ENCODE measurements around the gene MYLK. TPM values are rescaled to one million over a fixed set of nuclear protein-coding genes. Genes with fewer than 3 reads are reported as not detected.

Gene MYLK
- polyA plus RNA-seq, 3 donors, result 0.35 to 1.3 (median 0.51) TPM

DNA sequence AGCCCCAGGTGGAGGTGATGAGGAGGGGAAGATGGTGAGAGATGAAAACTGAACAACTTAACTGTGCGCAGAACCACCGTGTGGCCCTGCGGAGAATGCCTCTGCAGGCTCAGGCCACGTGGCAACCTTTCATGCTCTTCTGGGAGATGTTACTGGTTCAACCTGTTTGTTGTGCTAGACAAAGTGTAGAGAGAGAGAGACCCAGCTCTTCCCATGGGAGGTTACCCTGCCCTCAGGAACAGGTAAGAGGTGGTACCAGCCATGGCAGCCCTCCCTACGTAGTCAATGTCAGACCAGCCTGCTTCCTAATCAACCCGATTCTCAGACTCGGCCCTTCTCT is 262.3 kb downstream of the MYLK start:
- Histone ChIP-seq H3K27ac (ENCODE audit: low read depth in 1 of 2, low read length in 2 of 2) (no peak overlapping the region), H3K4me2 (replicated peaks; ENCODE audit: extremely low read depth, low read length, poor library complexity, severe bottlenecking) (no peak overlapping the region), H3K4me1 (ENCODE audit: control insufficient read depth in 1 of 2, insufficient read depth in 2 of 2, low read length in 2 of 2) (peaks cover 39 to 44% of the 10 kb centered on the region in 2 donors), H3K36me3 (replicated peaks in 1 of 2; ENCODE audit: control insufficient read depth in 1 of 2, insufficient read depth in 2 of 2, low read length in 2 of 2) (no peaks in the 10 kb centered on the region), H3K27me3 (ENCODE audit: control insufficient read depth in 2 of 2, insufficient read depth in 2 of 2, low read length in 2 of 2) (no peaks in the 10 kb centered on the region), H4K20me1 (ENCODE audit: insufficient read depth, low read length) (no peaks in the 10 kb centered on the region), H2AFZ (ENCODE audit: insufficient read depth, low read depth, low read length, poor library complexity, severe bottlenecking) (no peak overlapping the region), H3K4me3 (replicated peaks in 1 of 3; ENCODE audit: low read depth in 2 of 3, low read length in 3 of 3) (no peak overlapping the region), H3K9ac (ENCODE audit: insufficient read depth, low read length, poor library complexity, severe bottlenecking) (no peak overlapping the region), H3K9me3 (replicated peaks in 1 of 2; ENCODE audit: control insufficient read depth in 1 of 2, insufficient read depth in 1 of 2, low read length in 2 of 2) (no peaks in the 10 kb centered on the region), H3K79me2 (ENCODE audit: insufficient read depth, low read length) (no peaks in the 10 kb centered on the region)
- DNase-seq, result no peak
- TF ChIP-seq, protein P1, sequence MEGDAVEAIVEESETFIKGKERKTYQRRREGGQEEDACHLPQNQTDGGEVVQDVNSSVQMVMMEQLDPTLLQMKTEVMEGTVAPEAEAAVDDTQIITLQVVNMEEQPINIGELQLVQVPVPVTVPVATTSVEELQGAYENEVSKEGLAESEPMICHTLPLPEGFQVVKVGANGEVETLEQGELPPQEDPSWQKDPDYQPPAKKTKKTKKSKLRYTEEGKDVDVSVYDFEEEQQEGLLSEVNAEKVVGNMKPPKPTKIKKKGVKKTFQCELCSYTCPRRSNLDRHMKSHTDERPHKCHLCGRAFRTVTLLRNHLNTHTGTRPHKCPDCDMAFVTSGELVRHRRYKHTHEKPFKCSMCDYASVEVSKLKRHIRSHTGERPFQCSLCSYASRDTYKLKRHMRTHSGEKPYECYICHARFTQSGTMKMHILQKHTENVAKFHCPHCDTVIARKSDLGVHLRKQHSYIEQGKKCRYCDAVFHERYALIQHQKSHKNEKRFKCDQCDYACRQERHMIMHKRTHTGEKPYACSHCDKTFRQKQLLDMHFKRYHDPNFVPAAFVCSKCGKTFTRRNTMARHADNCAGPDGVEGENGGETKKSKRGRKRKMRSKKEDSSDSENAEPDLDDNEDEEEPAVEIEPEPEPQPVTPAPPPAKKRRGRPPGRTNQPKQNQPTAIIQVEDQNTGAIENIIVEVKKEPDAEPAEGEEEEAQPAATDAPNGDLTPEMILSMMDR (IDR thresholded peaks at IDR 0.05), result no peak
- Mint-ChIP-seq H3K9me3 (peaks cover 0 to 3% (median 0%) of the 10 kb centered on the region in 7 donors), H3K4me3 (no peak overlapping the region), H3K27me3 (ENCODE audit: low read depth in 3 of 3) (peaks cover 0 to 3% (median 3%) of the 10 kb centered on the region in 3 donors), H3K36me3 (no peaks in the 10 kb centered on the region), H3K27ac (peak overlapping the region in 1 of 7 donors; percentile 77), H3K4me1 (peaks cover 48% of the 10 kb centered on the region)
- WGBS (ENCODE audit: insufficient coverage), result 98% methylated on average over 7 of the region's 7 CpGs
- intact Hi-C loops (cut with micrococcal nuclease), result no loop called here

DNA sequence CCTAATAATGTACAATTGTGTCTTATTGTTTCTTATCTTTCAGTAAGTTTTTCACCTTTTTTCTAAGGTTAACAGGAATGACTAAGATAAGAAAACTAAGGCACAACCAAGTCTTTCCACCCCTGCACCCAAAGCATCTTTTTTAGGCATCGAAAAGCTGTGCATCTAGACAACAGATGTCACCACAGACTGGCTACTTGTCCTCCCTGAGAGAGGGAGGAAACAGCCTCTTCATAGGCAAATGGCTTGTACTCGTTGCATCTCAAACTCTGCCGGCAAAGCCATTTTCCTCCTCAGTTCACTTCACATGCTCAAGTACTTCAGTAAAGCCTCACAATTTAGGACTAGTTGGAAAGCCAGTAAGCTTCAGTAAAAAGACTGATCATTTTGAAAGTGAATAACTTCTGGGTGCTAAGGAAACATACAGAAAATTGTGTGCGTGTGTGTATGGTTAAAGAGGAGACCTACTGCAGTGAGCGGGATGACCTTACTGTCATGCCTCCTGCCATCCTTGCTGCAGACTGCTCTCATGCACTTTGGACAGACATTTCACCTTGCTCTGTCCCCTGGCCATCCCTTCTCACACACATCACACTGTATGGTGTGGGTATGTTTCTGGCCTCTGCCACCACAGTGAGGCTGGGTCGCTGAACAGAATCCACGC is 262.8 kb downstream of the MYLK start:
- no peak overlapping the region for H3K27ac ChIP-seq (ENCODE audit: low read depth in 1 of 2, low read length in 2 of 2)
- no peak overlapping the region for H2AFZ ChIP-seq (ENCODE audit: insufficient read depth, low read depth, low read length, poor library complexity, severe bottlenecking)
- no peak overlapping the region for H3K27ac Mint-ChIP-seq
- no peak overlapping the region for H3K4me3 ChIP-seq (replicated peaks in 1 of 3; ENCODE audit: low read depth in 2 of 3, low read length in 3 of 3)
- no peak overlapping the region for H3K4me2 ChIP-seq (replicated peaks; ENCODE audit: extremely low read depth, low read length, poor library complexity, severe bottlenecking)
- no peaks in the 10 kb centered on the region for H3K9me3 Mint-ChIP-seq
- H3K4me1 Mint-ChIP-seq, result peaks cover 51% of the 10 kb centered on the region
- intact Hi-C loops (cut with micrococcal nuclease), result no loop called here
- H3K36me3 Mint-ChIP-seq, result no peaks in the 10 kb centered on the region
- H3K27me3 Mint-ChIP-seq (ENCODE audit: low read depth in 3 of 3), result peaks cover 0 to 3% (median 3%) of the 10 kb centered on the region in 3 donors
- no peak for DNase-seq
- H3K79me2 ChIP-seq (ENCODE audit: insufficient read depth, low read length), result no peaks in the 10 kb centered on the region
- H3K9ac ChIP-seq (ENCODE audit: insufficient read depth, low read length, poor library complexity, severe bottlenecking), result no peak overlapping the region
- H4K20me1 ChIP-seq (ENCODE audit: insufficient read depth, low read length), result no peaks in the 10 kb centered on the region
- H3K4me3 Mint-ChIP-seq, result no peak overlapping the region
- no peaks in the 10 kb centered on the region for H3K27me3 ChIP-seq (ENCODE audit: control insufficient read depth in 2 of 2, insufficient read depth in 2 of 2, low read length in 2 of 2)
- H3K4me1 ChIP-seq (ENCODE audit: control insufficient read depth in 1 of 2, insufficient read depth in 2 of 2, low read length in 2 of 2), result peaks cover 39 to 49% of the 10 kb centered on the region in 2 donors
- WGBS (ENCODE audit: insufficient coverage), result 100% methylated on average over 3 of the region's 7 CpGs
- TF ChIP-seq, protein P1 (IDR thresholded peaks at IDR 0.05), result no peak
- H3K9me3 ChIP-seq (replicated peaks in 1 of 2; ENCODE audit: control insufficient read depth in 1 of 2, insufficient read depth in 1 of 2, low read length in 2 of 2), result no peaks in the 10 kb centered on the region
- no peaks in the 10 kb centered on the region for H3K36me3 ChIP-seq (replicated peaks in 1 of 2; ENCODE audit: control insufficient read depth in 1 of 2, insufficient read depth in 2 of 2, low read length in 2 of 2)

Data from CD14-positive monocyte (primary cell).